22Rv1 (cell line): ENCODE measurements around the gene MRPL55.

Source experiments
- CTCF ChIP-seq: fragments of 450-650 bp; IDR thresholded peaks from 2 replicates; pipeline ENCODE4 v1.5.1; 2017; ENCODE audit warnings: mild to moderate bottlenecking
- ZFX ChIP-seq: fragments of 450-650 bp; IDR thresholded peaks from 2 replicates; pipeline ENCODE4 v1.6.1; 2017; ENCODE audit warnings: antibody characterized with exemption, borderline replicate concordance

DNA sequence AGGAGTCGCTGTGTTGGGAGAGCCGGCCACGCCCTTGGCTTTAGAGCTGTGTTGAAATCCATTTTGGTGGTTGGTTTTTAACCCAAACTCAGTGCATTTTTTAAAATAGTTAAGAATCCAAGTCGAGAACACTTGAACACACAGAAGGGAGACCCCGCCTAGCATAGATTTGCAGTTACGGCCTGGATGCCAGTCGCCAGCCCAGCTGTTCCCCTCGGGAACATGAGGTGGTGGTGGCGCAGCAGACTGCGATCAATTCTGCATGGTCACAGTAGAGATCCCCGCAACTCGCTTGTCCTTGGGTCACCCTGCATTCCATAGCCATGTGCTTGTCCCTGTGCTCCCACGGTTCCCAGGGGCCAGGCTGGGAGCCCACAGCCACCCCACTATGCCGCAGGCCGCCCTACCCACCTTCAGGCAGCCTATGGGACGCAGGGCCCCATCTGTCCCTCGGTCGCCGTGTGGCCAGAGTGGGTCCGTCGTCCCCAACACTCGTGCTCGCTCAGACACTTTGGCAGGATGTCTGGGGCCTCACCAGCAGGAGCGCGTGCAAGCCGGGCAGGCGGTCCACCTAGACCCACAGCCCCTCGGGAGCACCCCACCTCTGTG lies 10.7 kb downstream of the MRPL55 start:
- TF ChIP-seq CTCF (no peak; the same call in none of the 2 replicates), ZFX (no peak)
